Measurements from ENCODE around the gene FAF1. TPM values are rescaled to one million over a fixed set of nuclear protein-coding genes. Genes with fewer than 3 reads are reported as not detected.
"Not testable (repeated sequence)": the region's sequence is repeated elsewhere in the genome, so short reads cannot be mapped to it uniquely, and the experiment has no call there.

FAF1 gene
- 10 to 100 TPM; 24.1 to 32.4 (median 31.6) TPM for total RNA-seq
- long read RNA-seq, partial matches to known transcripts = 0 of 2 reads
- long read RNA-seq, other reads (novel, unspliced or antisense) = 2 of 2 reads

GRCh38 chr1:50959913-50960844, at the start of gene FAF1:
FAF1 (minus strand) TSS chr1:50960267; CDS start chr1:50959811, 456 bp downstream.
- Histone ChIP-seq H3K4me3 (peak within 1 kb of the TSS; percentile 71 to 78 (median 75)), H3K27ac (peak within 1 kb of the TSS; percentile 71 to 81 (median 76)), H3K36me3 (no peaks in the 10 kb centered on the region), H3K4me1 (peaks cover 0 to 14% (median 5%) of the 10 kb centered on the region in 4 donors), H3K27me3 (no peaks in the 10 kb centered on the region), H3K9me3 (no peaks in the 10 kb centered on the region)
- DNase-seq (peak; percentile 97 to 98 (median 98)), ATAC-seq (peak; percentile 97 to 99 (median 98))
- intact Hi-C loops (cut with DNase I) = no loop called here
- peak; percentile 96 for TF ChIP-seq POLR2A (IDR thresholded peaks at IDR 0.05)
- TF ChIP-seq, protein P1, sequence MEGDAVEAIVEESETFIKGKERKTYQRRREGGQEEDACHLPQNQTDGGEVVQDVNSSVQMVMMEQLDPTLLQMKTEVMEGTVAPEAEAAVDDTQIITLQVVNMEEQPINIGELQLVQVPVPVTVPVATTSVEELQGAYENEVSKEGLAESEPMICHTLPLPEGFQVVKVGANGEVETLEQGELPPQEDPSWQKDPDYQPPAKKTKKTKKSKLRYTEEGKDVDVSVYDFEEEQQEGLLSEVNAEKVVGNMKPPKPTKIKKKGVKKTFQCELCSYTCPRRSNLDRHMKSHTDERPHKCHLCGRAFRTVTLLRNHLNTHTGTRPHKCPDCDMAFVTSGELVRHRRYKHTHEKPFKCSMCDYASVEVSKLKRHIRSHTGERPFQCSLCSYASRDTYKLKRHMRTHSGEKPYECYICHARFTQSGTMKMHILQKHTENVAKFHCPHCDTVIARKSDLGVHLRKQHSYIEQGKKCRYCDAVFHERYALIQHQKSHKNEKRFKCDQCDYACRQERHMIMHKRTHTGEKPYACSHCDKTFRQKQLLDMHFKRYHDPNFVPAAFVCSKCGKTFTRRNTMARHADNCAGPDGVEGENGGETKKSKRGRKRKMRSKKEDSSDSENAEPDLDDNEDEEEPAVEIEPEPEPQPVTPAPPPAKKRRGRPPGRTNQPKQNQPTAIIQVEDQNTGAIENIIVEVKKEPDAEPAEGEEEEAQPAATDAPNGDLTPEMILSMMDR (IDR thresholded peaks at IDR 0.05) = peak; percentile 15 to 37 (median 19)
- WGBS (ENCODE audit: insufficient coverage, low coverage, low lambda C conversion rate, missing lambda C conversion rate) = 0% methylated on average over 10 of the region's 80 CpGs

GRCh38 chr1:51009381-51009780, 49.3 kb upstream of the FAF1 start:
- Histone ChIP-seq H3K4me3 (no peak overlapping the region), H3K27ac (no peak overlapping the region), H3K9me3 (no peaks in the 10 kb centered on the region), H3K36me3 (no peaks in the 10 kb centered on the region), H3K27me3 (no peaks in the 10 kb centered on the region), H3K4me1 (no peaks in the 10 kb centered on the region)
- TF ChIP-seq, protein P1 (IDR thresholded peaks at IDR 0.05) = no peak
- no peak for TF ChIP-seq POLR2A (IDR thresholded peaks at IDR 0.05)
- 62% methylated on average over 3 of the region's 3 CpGs for WGBS (ENCODE audit: insufficient coverage, low coverage, low lambda C conversion rate, missing lambda C conversion rate)
- ATAC-seq (no peak), DNase-seq (no peak)
- intact Hi-C loops (cut with DNase I) = no loop called here

GRCh38 chr1:51005549-51005948, 45.5 kb upstream of the FAF1 start:
- H3K4me3 ChIP-seq; H3K9me3 ChIP-seq; ATAC-seq; DNase-seq; intact Hi-C loops (cut with DNase I); H3K27ac ChIP-seq; H3K27me3 ChIP-seq; H3K4me1 ChIP-seq; H3K36me3 ChIP-seq: not testable (repeated sequence)
- no CpG with 5 or more reads among the region's 4 CpGs for WGBS (ENCODE audit: insufficient coverage, low coverage, low lambda C conversion rate, missing lambda C conversion rate)

DNA sequence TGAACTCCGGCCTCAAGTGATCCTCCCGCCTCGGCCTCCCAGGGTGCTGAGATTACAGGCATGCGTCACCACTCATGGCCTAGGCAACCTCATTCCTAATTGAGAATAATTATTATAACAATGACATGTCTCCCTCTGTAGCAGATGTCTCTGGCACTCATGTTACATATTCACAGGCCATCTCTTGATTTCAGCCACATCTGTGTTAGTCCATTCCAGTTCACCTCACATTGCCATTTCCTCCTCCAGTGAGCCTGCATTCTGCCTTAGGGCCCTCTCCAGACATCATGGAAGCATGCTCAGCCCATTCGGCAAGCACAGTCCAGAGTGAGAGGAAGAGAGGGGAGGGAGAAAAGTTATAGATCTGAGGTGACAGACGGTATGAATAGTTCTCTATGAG, 42.4 kb upstream of the FAF1 start:
- Histone ChIP-seq H3K9me3 (no peaks in the 10 kb centered on the region), H3K27me3 (no peaks in the 10 kb centered on the region), H3K4me1 (no peaks in the 10 kb centered on the region), H3K36me3 (no peaks in the 10 kb centered on the region), H3K4me3 (no peak overlapping the region), H3K27ac (no peak overlapping the region)
- TF ChIP-seq, protein P1 (IDR thresholded peaks at IDR 0.05) = no peak
- no peak for TF ChIP-seq POLR2A (IDR thresholded peaks at IDR 0.05)
- WGBS (ENCODE audit: insufficient coverage, low coverage, low lambda C conversion rate, missing lambda C conversion rate) = 94% methylated on average over 3 of the region's 6 CpGs
- ATAC-seq (no peak), DNase-seq (no peak)
- intact Hi-C loops (cut with DNase I) = no loop called here

DNA sequence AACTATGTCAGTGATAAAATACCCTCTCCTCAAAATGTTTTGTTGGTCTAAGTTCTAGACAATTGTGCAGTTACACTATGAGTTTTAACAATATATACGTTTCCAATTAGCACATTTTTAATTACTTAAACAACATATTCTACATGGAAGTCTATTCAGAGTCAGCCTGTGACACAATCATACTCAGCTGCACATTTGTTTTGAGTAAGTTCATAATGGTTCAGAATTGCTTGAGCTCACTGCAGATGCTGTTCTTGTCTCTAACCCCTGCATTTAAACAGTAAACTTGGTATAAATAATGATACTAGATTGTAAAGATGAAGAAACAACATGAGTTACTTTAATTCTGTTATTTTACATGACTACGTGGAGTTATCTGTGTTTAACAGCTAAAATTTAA, 40.6 kb upstream of the FAF1 start:
- H3K4me1 ChIP-seq = no peaks in the 10 kb centered on the region
- DNase-seq (no peak), ATAC-seq (no peak)
- 45% methylated on average over 2 of the region's 2 CpGs for WGBS (ENCODE audit: insufficient coverage, low coverage, low lambda C conversion rate, missing lambda C conversion rate)
- intact Hi-C loops (cut with DNase I) = no loop called here
- no peaks in the 10 kb centered on the region for H3K36me3 ChIP-seq
- TF ChIP-seq POLR2A (IDR thresholded peaks at IDR 0.05) = no peak
- TF ChIP-seq, protein P1 (IDR thresholded peaks at IDR 0.05) = no peak
- no peak overlapping the region for H3K4me3 ChIP-seq
- no peak overlapping the region for H3K27ac ChIP-seq
- H3K9me3 ChIP-seq = no peaks in the 10 kb centered on the region
- H3K27me3 ChIP-seq = no peaks in the 10 kb centered on the region

Measured in right lobe of liver (tissue), 6 donors.